ENCODE data around the gene GRIK1. TPM values are rescaled to one million over a fixed set of nuclear protein-coding genes. Genes with fewer than 3 reads are reported as not detected.

GRIK1 gene
- total RNA-seq, 2 donors from 2014 or later = not detected

DNA sequence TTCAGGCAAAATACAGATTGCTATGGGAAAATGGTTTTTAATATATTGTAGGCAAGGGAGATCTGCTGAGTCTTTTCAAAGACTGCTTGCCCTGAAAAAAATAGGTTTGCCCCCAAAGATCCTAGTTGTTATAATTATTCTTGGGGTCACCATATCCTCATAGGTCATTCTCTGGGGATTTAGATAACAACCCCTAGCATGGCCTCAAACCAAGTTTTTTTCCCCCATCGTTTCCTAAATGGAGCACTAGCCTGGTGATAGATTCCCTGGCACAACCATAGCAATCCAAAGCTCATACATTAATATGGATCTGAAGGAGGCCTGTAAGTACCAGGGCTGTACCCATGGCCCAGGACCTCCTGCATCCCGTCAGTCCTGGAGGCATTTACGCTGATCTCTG lies 325.9 kb downstream of the GRIK1 start:
- H3K9me3 Mint-ChIP-seq = peaks cover 6% of the 10 kb centered on the region
- H3K27ac Mint-ChIP-seq = no peak overlapping the region
- 70 to 79% methylated on average over 2 to 3 of the region's 3 CpGs for WGBS, 2 experiments (ENCODE audit: insufficient coverage in 1 of 2, insufficient read length in 1 of 2)
- no peaks in the 10 kb centered on the region for H3K27me3 Mint-ChIP-seq (ENCODE audit: insufficient read depth)
- no peak for DNase-seq
- H3K36me3 Mint-ChIP-seq (ENCODE audit: low read depth) = no peaks in the 10 kb centered on the region
- no peak overlapping the region for H3K4me3 Mint-ChIP-seq
- no peak for TF ChIP-seq CTCF (conservative IDR thresholded peaks at IDR 0.05)
- H3K27me3 ChIP-seq (ENCODE audit: control insufficient read depth, insufficient read depth, low read length, poor library complexity, severe bottlenecking) = no peaks in the 10 kb centered on the region
- H3K9ac ChIP-seq (ENCODE audit: extremely low read depth, low read length, poor library complexity, severe bottlenecking) = no peak overlapping the region
- no peaks in the 10 kb centered on the region for H3K36me3 ChIP-seq (ENCODE audit: control insufficient read depth, insufficient read depth, low read length)
- peaks cover 7% of the 10 kb centered on the region for H3K4me1 ChIP-seq (ENCODE audit: control insufficient read depth, insufficient read depth, low read length)
- H3K4me1 Mint-ChIP-seq = peaks cover 22% of the 10 kb centered on the region
- no peaks in the 10 kb centered on the region for H3K9me3 ChIP-seq (ENCODE audit: control insufficient read depth, low read length)
- no peak overlapping the region for H3K4me3 ChIP-seq (ENCODE audit: low read length)
- H3K27ac ChIP-seq (ENCODE audit: low read depth, low read length) = no peak overlapping the region

DNA sequence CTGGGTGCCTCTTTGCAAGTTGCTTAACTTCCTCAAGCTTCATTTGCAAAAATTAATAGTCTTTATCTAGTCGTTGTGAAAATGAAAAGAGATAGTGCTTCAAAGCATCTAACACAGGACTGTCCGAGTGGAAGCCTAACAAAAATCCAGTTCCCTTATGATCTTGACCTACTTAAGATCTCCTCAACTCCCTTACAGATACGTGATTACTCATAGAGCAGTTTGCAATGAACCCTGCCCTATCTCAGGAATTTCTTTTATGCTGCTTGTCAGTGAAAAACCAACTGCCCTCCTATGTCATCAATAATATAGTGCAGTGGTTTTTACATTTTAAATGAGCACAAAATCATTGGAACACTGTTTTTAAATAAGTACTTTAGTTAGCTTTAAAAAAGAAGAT lies 326.8 kb downstream of the GRIK1 start:
- no peak overlapping the region for H3K4me3 Mint-ChIP-seq
- peaks cover 7% of the 10 kb centered on the region for H3K4me1 ChIP-seq (ENCODE audit: control insufficient read depth, insufficient read depth, low read length)
- no peak overlapping the region for H3K27ac Mint-ChIP-seq
- peaks cover 22% of the 10 kb centered on the region for H3K4me1 Mint-ChIP-seq
- no peaks in the 10 kb centered on the region for H3K36me3 Mint-ChIP-seq (ENCODE audit: low read depth)
- no peaks in the 10 kb centered on the region for H3K36me3 ChIP-seq (ENCODE audit: control insufficient read depth, insufficient read depth, low read length)
- no peak overlapping the region for H3K4me3 ChIP-seq (ENCODE audit: low read length)
- H3K9me3 ChIP-seq (ENCODE audit: control insufficient read depth, low read length) = no peaks in the 10 kb centered on the region
- H3K27me3 Mint-ChIP-seq (ENCODE audit: insufficient read depth) = no peaks in the 10 kb centered on the region
- DNase-seq = no peak
- no peak overlapping the region for H3K9ac ChIP-seq (ENCODE audit: extremely low read depth, low read length, poor library complexity, severe bottlenecking)
- H3K27ac ChIP-seq (ENCODE audit: low read depth, low read length) = no peak overlapping the region
- no peak for TF ChIP-seq CTCF (conservative IDR thresholded peaks at IDR 0.05)
- H3K9me3 Mint-ChIP-seq = no peaks in the 10 kb centered on the region
- H3K27me3 ChIP-seq (ENCODE audit: control insufficient read depth, insufficient read depth, low read length, poor library complexity, severe bottlenecking) = no peaks in the 10 kb centered on the region
- 78 to 85% methylated on average over 1 to 3 of the region's 3 CpGs for WGBS, 2 experiments (ENCODE audit: insufficient coverage in 1 of 2, insufficient read length in 1 of 2)

DNA sequence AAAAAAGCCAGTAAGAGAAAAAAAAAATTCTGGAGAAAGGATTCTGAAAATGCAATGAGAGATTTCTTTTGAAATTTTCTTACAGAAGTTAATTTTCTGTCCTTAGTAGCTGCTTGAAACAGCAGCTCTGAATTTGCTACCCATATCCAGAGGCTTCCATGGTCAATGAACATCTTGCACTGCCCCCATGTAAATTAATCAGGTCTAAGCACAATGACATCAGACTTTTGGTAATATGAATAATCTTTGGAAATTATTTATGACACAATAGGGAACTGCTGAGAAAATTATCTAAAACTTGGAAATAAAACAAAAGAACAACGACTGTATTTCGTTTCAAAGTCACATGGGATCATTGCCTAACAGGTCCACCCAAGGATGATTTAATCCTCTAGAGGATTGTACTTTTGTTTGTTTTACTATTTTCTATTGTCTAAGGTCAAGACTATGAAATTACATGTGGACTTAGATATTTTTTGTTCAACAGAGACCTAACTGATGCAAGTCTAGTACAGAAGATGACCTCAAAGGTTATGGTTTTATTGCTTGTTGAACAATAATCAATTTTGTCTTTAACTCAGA lies 328.9 kb downstream of the GRIK1 start:
- 97% methylated on average over 2 of the region's 2 CpGs; no CpG with 5 or more reads in 1 of the 2 experiments for WGBS, 2 experiments (ENCODE audit: insufficient coverage in 1 of 2, insufficient read length in 1 of 2)
- Histone ChIP-seq H3K4me1 (ENCODE audit: control insufficient read depth, insufficient read depth, low read length) (peaks cover 3% of the 10 kb centered on the region), H3K9me3 (ENCODE audit: control insufficient read depth, low read length) (no peaks in the 10 kb centered on the region), H3K36me3 (ENCODE audit: control insufficient read depth, insufficient read depth, low read length) (no peaks in the 10 kb centered on the region), H3K9ac (ENCODE audit: extremely low read depth, low read length, poor library complexity, severe bottlenecking) (no peak overlapping the region), H3K27me3 (ENCODE audit: control insufficient read depth, insufficient read depth, low read length, poor library complexity, severe bottlenecking) (no peaks in the 10 kb centered on the region), H3K4me3 (ENCODE audit: low read length) (no peak overlapping the region), H3K27ac (ENCODE audit: low read depth, low read length) (no peak overlapping the region)
- Mint-ChIP-seq H3K4me1 (peaks cover 16% of the 10 kb centered on the region), H3K27me3 (ENCODE audit: insufficient read depth) (no peaks in the 10 kb centered on the region), H3K9me3 (no peaks in the 10 kb centered on the region), H3K27ac (no peak overlapping the region), H3K36me3 (ENCODE audit: low read depth) (no peaks in the 10 kb centered on the region), H3K4me3 (no peak overlapping the region)
- TF ChIP-seq CTCF (conservative IDR thresholded peaks at IDR 0.05) = no peak
- no peak for DNase-seq
